Lung microvascular endothelial cell (primary cell): ENCODE results near the gene PARP9. TPM values are rescaled to one million over a fixed set of nuclear protein-coding genes. Genes with fewer than 3 reads are reported as not detected.
"Not testable (repeated sequence)": the region's sequence is repeated elsewhere in the genome, so short reads cannot be mapped to it uniquely, and the experiment has no call there.

Source experiments
- DNase-seq, 2 donors: peaks; one replicate each; pipeline versions ENCODE4 v3.0.0 to v3.0.0-alpha.2; 2010; ENCODE audit warnings: low read depth in 2 of 2
- total RNA-seq: library from RNA; depleted of rRNA; stranded (reverse); fragments of >200 nt; gene quantifications from 2 replicates; pipeline ENCODE4 v1.2.1, GENCODE V29; 2014

The PARP9 gene
- total RNA-seq, 1 donor from 2014 or later, result 12.3 TPM

DNA sequence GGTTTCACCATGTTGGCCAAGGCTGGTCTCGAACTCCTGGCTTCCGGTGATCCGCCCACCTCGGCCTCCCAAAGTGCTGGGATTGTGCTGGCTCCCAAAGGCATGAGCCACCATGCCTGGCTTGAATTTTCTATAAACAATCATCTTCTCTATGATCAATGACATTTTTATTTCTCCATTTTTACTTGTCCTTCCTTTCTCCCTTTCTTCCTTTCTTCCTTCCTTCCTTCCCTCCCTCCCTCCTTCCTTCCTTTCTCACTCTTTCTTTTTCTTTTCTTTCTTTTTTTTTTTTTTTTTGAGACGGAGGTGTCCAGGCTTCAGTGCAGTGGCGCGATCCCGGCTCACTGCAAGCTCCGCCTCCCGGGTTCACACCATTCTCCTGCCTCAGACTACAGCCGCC lies 40.8 kb downstream of the PARP9 start:
- DNase-seq, result no peak

DNA sequence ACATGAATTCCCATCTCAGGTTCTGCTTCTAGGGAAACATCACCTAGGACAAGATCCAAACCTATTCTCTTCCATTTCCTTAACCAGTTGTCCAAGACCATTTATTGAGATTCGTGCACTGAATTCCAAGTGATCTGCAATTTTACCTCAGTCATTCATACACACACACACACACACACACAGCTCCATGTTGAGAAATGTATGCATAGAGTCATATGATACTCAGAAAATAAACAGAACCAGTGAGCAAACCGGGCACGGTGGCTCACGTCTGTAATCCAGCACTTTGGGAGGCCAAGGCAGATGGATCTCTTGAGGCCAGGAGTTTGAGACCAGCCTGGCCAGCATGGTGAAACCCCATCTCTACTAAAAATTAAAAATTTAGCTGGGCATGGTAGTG lies 43.2 kb downstream of the PARP9 start:
- DNase-seq, result no peak

DNA sequence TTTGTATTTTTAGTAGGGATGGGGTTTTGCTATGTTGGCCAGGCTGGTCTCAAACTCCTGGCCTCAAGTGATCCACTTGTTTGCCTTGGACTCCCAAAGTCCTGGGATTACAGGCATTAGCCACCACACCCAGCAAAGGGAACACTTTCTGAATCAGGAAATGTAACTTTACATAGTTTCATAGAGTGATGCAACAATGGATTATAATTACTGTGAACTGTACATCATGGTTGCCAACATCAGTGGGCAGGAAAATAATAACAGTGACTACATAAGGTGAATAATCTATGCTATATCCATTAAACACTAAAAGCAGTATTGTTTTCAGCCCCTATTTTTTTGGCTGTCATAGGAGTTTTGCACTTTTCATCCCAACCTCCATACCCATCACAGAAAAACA lies 44.4 kb downstream of the PARP9 start:
- DNase-seq, result no peak

DNA sequence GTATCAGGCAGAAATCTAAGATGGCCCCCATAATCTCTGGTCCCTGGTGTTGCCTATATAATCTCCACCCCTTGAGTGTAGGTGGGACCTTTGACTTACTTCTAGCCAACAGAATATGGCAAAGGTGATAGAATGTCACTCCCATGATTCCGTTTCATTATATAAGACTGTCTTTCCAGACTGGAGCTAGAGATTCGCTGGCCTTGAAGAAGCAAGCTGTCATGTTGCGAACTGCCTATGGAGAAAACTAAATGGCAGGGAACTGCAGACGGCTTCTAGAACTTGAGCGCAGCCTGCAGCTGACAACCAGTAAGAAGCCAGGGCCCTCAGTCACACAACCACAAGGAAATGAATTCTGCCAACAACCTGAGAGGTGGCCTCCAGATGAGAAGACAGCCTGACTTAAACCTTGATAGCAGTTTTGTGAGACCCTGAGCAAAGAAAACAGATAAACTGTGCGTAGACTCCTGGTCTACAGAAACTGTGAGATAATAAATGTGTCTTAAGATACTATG lies 47.2 kb downstream of the PARP9 start:
- no peak for DNase-seq

DNA sequence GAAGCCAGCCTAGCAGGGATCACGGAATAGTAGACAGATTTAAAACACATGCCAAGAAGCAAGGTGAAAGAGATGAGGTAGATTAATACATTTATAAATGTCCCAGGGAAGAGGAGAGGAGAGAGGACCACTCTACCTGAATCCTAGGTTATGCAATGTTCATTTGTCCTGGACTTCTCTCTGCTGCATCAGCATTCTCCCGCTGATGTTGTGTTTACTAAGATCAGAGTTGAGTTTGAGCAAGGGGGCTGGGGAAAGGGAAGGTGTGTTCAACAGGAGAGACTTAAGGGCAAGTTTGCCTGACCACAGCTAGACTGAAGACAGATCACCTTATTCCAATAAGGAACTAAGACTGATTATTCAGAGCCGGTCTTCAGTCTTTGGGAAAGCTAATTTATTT lies 48.2 kb downstream of the PARP9 start:
- DNase-seq, result no peak

DNA sequence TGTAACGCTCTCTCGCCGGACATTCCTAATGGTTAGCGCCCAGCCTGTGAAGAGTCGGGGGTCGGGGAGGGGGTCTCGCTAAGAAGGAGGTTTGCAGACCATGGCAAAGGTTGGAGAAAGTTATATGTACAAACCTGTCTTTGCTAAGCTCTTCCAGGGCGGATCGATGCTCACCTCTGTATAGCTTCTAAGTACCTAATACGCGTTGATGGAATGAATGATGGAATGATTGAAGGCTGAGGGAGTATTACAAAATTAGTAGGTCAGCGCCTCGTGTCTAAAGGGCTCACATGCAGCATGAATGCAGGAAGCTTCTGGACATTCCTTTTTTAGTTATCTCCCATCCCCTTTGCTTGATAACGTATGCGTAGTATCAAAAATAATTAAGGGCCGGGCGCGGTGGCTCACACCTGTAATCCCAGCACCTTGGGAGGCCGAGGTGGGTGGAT lies 49.1 kb downstream of the PARP9 start:
- no peak for DNase-seq

DNA sequence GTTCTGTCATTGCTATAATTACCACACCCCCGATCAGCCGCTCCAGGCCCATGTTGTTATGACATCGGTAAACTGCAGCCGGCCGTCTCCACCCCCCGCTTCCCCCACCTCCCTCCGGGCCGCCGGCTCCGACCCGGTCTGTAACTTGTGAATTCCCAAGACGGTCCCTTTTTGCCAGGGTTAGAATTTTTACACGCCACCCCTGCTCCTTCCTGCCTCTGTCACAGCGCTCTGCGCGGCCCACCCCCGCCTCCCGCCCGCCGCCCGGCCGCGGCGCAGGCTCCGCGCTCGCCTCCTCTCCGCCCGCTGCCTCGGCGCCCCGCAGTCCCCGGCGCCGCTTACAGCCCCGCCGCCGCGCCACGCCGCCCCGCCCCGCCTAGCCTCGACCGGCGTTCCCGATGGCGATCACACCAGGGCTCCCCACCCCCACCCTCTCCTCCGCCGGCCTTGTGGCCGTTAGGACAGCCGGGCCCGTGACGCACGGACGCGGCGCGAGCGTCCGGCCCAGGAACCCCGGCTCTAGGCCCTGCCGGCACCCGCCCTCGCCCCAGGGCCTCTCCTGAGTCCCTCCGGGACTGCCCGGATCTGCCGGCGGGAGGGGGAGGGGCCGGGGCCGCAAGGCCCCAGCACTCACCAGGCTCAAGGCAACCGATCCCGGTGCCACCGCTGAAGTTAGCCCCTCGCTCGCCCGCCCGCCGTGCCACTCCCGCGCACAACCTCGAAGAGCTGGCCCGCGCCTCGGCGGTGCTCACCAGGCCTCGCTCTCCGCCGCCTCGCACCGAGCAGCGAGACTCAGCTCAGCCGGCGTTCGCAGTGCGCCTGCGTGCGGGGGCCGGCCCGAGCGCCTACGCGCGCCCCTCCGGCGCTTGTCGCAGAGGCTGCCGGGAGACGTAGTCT lies 49.7 kb downstream of the PARP9 start, which contains the start of gene KPNA1:
TSS of gene KPNA1 (minus strand) at position 817 of the 897 bp plus-strand sequence. CDS start 18,374 bp downstream, outside the sequence.
- DNase-seq, result peak; percentile 92 to 93

DNA sequence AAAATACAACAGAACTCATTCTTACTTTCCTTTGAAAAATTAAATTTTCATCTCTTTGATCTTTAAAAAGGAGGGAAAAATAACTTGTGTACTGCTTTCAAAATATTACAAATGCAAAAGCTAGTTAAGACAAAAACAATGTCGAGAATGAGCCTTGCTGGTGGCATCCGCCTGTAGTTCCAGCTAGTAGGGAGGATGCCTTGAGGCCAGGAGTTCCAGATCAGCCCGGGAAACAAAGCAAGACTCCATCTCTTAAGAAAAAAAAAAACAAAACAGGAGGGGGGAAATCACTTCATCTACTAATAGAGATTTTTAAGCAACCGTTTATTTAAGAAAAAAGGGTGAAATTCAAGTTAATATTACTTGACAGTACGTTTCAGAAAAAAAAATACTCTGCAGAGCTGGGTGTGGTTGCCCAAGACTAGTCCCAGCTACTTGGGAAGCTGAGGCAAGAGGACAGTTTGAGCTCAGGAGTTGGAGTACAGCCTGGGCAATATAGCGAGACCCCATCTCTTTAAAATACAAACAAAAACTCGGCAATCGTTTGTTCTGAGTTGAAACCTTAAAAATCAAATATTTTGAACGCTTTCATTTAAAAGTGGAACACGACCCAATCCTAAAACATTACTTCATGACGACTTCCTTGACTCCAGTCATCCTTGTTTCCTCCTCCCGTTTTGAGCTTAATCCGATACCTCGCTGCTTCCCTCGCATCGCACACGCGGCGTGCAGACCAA lies 50.5 kb downstream of the PARP9 start:
- DNase-seq, result peak in 1 of 2 donors; percentile 20

DNA sequence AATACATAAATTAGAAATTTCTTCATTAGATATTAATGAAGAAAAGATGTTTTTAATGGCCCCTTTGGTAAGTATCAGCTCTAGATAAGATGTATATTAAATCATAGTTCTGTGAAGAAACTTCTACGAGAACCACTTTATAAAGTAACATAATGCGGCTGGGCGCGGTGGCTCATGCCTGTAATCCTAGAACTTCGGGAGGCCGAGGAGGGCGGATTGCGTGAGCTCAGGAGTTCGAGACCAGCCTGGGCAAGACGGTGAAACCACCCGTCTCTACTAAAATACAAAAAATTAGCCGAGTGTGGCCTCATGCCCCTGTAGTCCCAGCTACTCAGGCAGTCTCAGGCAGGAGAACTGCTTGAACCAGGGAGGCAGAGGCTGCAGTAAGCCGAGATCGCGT lies 51.8 kb downstream of the PARP9 start:
- no peak for DNase-seq

DNA sequence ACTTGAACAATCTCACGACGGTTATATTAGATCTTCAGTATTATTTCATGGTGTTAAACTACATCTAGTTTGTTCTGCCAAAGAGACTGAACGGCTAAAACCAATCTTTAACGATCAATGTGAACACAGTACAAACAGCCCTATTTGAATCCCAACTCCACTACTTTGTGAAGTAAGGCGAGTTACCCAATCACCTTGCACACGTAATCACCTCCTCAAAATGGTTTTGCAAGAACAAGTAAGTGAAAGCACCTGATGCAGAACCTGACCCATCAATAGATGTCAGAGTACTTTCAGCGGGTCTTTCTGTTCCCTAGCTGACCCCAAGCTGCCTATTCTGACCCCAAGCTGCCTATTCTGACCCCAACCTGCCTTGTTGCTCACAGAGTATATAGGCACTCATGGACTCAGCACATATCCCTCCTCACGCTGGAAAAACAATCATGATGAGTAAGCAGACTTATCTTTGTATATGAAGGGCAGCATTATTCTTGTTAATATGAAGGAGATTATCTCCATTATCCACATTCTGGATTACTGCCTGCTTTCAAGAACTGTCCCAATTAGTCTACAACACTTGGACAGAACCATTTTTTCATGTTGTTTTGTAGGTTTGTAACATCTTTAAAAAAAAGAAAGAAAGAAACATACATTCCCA lies 53.1 kb downstream of the PARP9 start:
- DNase-seq, result no peak

DNA sequence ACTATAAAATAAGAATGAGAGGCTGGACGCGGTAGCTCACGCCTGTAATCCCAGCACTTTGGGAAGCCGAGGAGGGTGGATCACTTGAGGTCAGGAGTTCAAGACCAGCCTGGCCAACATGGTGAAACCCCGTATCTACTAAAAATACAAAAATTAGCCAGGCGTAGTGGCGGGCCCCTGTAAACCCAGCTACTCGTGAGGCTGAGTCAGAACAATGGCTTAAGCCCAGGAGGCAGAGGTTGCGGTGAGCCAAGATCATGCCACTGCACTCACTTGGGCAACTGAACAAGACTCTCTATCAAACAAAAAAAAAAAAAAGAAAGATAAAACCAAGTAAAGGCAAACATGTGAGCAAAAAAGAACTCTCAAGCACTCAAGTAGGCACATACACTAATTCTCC lies 55.2 kb downstream of the PARP9 start:
- DNase-seq, result not testable (repeated sequence)

DNA sequence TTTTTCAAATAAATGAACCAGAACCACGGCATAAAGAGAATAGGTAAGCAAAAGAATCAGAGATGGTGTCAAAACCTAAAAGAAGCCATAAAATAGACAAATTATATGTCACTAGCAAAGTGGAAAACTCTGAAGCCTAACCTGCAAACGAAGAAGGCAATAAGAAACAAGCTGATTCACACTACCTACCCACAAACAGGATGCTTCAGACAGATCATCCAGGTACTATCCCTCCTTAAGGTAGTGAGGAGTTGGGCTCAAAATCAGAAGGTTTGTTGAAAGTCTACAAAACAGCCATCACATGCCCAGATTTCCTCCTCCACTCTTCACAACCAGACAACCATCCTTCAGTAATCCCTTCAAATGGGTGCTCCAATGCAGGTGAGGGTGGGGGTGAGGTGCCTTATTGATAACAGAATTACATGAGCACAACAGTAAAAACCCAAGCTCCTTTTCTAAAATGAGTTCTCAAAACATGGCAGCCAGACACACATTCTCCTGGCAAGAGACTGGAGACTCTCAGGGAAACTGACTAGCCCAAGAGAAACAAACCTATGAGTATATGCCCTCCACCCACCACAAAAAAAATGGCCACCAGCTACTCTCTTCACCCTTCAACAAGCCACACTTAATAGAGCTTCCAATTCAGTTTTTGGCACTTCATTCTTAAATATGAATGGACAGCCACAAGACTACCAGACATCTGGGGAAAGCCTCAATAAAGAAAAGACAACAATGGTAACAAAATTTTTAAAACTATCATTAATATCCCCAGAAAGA lies 55.8 kb downstream of the PARP9 start:
- DNase-seq, result no peak

DNA sequence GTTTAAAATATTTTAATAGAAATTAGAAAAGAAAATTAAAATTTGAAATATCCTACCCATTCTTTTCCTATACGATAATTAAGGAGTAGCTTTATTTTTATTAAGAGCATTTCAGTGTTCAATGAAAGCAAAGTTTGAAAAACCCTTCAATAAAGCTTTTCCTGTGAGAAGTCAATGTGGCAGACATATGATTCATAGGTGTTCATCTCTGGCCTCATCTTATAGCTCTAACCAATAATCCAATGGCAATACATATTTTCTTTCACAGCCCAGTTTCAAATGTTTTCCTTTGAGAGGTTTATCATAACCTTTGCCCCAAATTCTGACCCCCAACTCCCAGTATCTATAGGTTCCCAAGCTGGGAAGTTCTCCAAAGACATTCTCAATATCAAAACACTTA lies 57.6 kb downstream of the PARP9 start:
- DNase-seq, result no peak

DNA sequence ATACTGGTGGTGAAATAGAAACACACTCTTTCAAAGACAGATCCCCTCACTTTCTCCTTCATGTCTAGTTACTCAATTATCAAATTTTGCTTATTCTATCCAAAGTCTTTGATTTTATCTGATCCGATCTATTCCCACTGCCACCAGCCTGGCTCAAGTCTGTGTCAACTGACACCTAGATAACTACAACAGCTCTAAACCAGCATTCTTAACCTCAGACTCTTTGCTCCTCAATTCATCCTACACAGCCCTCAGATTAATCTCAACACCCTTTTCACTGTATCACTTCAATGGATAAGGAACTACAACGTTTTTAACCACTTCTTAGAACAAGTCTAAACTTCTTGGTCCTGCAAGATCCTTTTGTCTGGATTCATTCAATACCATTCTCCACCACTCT lies 58.4 kb downstream of the PARP9 start:
- DNase-seq, result no peak

DNA sequence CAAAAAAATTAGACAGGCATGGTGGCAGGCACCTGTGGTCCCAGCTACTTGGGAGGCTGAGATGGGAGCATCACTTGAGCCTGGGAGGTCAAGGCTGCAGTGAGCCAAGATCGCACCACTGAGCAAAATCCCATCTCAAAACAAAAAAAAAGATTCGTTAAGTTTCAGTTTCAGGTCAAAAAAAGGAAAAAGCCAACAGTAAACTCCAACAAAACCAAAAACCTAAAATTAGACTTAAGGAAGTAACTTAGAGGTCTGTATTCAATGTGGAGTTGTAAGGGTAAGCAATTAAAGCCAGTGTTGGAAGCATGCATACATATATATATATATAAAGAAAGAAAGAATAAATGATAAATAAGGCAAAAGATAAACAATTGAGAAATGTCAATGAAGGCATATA lies 61.2 kb downstream of the PARP9 start:
- DNase-seq, result no peak

DNA sequence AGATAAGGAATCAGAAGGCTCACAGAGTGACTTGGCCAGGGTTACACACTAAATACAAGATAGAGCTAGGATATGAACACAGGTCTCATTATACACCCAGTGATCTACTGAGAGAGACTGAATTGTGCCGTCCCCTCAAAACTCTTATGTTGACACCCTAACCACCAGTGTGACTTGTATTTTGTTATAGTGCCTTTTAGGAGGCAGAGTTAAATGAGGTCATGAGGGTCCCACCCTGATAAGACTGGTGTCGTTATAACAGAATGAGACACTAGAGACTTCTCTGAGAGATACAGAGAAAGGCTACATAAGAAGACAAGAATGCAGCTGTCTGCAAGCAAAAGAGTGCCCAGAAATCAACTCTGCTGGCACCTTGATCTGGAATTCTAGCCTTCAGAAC lies 62.0 kb downstream of the PARP9 start:
- DNase-seq, result no peak

DNA sequence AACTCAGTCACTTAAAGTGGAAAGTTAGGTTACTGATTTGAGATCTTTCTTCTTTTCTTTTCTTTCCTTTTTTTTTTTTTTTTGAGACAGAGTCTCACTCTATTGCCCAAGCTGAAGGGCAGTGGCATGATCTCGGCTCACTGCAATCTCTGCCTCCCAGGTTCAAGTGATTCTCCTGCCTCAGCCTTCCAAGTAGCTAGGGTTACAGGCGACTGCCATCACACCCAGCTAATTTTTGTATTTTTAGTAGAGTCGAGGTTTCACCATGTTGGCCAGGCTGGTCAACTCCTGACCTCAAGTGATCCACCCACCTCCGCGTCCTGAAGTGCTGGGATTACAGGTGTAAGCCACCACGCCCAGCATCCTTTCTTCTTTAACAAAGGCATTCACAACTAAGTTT lies 63.1 kb downstream of the PARP9 start:
- DNase-seq, result not testable (repeated sequence)

DNA sequence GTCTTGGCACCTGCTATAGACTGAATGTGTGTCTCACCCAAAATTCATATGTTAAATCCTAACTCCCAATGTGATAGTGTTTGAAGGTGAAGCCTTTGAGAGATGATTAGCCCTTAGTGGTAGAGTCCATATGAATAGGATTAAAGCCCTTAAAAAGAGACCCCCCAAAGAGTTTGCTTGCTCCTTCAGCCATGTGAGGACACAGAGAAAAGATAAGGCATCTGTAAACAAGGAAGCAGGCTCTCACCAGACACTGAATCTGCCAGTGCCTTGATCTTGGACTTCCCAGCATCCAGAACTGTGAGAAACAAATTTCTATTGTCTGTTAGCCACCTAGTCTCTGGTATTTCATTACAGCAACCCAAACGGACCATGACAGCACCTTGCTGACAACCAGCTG lies 65.9 kb downstream of the PARP9 start:
- DNase-seq, result no peak

DNA sequence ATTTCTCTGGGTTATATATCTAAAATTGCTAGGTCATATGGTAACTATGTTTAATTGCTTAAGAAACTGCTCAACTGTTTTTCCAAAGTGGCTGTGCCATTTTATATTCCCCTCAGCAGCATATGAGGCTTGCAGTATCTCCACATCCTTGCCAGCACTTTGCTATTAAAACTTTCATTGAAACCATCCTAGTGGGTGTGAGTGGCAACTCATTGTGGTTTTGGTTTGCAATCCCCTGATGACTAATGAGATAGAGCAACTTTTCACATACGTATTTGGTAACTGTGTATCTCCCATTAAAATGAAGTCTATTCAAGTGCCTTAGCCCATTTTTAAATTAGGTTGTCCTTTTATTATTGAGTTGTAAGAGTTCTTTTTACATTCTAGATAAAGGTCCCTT lies 66.7 kb downstream of the PARP9 start:
- DNase-seq, result peak in 1 of 2 donors; percentile 67

DNA sequence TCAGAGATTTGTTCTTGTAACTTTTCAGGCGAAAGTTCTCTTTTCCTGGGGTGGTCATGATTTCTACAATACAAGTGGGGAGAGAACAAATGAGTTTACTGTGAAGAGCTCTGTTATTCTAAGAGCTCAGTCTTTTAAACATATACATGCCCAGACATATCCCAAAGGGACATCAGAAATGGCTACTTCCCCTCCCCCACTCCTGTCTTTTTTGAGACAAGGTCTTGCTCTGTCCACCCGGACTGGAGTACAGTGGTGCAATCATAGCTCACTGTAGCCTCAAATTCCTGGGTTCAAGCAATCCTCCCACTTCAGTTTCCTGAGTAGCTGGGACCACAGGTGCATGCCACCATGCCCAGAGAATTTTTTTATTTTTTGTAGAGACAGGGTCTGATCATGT lies 67.6 kb downstream of the PARP9 start:
- no peak for DNase-seq

DNA sequence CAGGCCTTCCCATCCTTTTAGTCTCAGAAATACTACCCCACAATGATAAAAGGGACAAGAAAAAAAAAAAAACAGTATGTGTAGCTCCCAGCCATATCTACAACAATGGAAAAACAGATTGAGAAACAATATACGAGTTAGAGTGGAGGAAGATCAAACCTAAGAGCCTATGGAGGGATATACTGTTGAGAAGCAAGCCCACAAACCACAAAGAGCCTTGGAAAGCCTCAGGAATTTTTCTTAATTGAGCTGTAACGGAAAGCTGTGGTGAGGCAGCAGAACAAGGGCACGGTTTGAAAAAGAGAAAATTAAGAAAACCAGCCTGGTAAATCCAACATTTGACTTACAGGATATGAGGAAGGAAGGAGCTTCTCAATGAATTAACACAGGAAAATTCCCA lies 70.8 kb downstream of the PARP9 start:
- no peak for DNase-seq
